Astrocyte (in vitro differentiated cells and primary cell): ENCODE measurements around the gene FIG4. TPM values are rescaled to one million over a fixed set of nuclear protein-coding genes. Genes with fewer than 3 reads are reported as not detected.

Experiments used
- DNase-seq: peaks from one replicate; pipeline ENCODE4 v3.0.0-alpha.2; 2010; ENCODE audit warnings: low read depth
- FAIRE-seq: peaks from 2 replicates; lab custom pipeline; 2011; peaks lifted over from hg19 to GRCh38; lab: Jason Lieb, UNC
- H2AFZ ChIP-seq: 2 replicates; pipeline ENCODE4 v1.6.0; 2012; ENCODE audit warnings: low read depth, low read length, inconsistent platforms
- H3K27ac ChIP-seq: 2 replicates; pipeline ENCODE4 v1.5.1; 2011; ENCODE audit warnings: low read depth, low read length, inconsistent platforms
- H3K27me3 ChIP-seq: 2 replicates; pipeline ENCODE4 v1.6.0; 2011; ENCODE audit warnings: low read length, inconsistent platforms; ENCODE audit not compliant: insufficient read depth
- H3K36me3 ChIP-seq: 2 replicates; pipeline ENCODE4 v1.5.1; 2011; ENCODE audit warnings: low read length, inconsistent platforms; ENCODE audit not compliant: insufficient read depth
- H3K4me1 ChIP-seq: 2 replicates; pipeline ENCODE4 v1.5.1; 2011; ENCODE audit warnings: low read length, inconsistent platforms; ENCODE audit not compliant: insufficient read depth
- H3K4me2 ChIP-seq: 2 replicates; pipeline ENCODE4 v1.6.0; 2012; ENCODE audit warnings: low read length, inconsistent platforms
- H3K4me3 ChIP-seq: 2 replicates; pipeline ENCODE4 v1.5.1; 2011; ENCODE audit warnings: low read depth, mild to moderate bottlenecking, low read length, inconsistent platforms; ENCODE audit not compliant: insufficient read depth
- H3K79me2 ChIP-seq: 2 replicates; pipeline ENCODE4 v1.6.0; 2012; ENCODE audit warnings: mild to moderate bottlenecking, low read length, inconsistent platforms; ENCODE audit not compliant: insufficient read depth
- H3K9ac ChIP-seq: 2 replicates; pipeline ENCODE4 v1.6.0; 2012; ENCODE audit warnings: mild to moderate bottlenecking, low read length, inconsistent platforms
- H3K9me3 ChIP-seq: 2 replicates; pipeline ENCODE4 v1.5.1; 2012; ENCODE audit warnings: low read depth, mild to moderate bottlenecking, low read length, inconsistent platforms; ENCODE audit not compliant: insufficient read depth
- H4K20me1 ChIP-seq: 2 replicates; pipeline ENCODE4 v1.6.0; 2012; ENCODE audit warnings: low read length, inconsistent platforms; ENCODE audit not compliant: insufficient read depth
- H3K27ac Mint-ChIP-seq: one replicate; pipeline ENCODE4 v1.8.0; 2021; ENCODE audit warnings: mild to moderate bottlenecking, mixed read lengths; ENCODE audit not compliant: unreplicated experiment
- H3K27me3 Mint-ChIP-seq: one replicate; pipeline ENCODE4 v1.8.0; 2021; ENCODE audit warnings: low read depth, mixed read lengths; ENCODE audit not compliant: unreplicated experiment
- H3K36me3 Mint-ChIP-seq: one replicate; pipeline ENCODE4 v1.8.0; 2021; ENCODE audit warnings: low read depth, mixed read lengths; ENCODE audit not compliant: unreplicated experiment
- H3K4me1 Mint-ChIP-seq: one replicate; pipeline ENCODE4 v1.8.0; 2021; ENCODE audit warnings: low read depth, mixed read lengths; ENCODE audit not compliant: unreplicated experiment
- H3K4me3 Mint-ChIP-seq: one replicate; pipeline ENCODE4 v1.8.0; 2021; ENCODE audit warnings: mild to moderate bottlenecking, moderate library complexity, mixed read lengths; ENCODE audit not compliant: unreplicated experiment
- H3K9me3 Mint-ChIP-seq: one replicate; pipeline ENCODE4 v1.8.0; 2021; ENCODE audit warnings: mild to moderate bottlenecking, mixed read lengths; ENCODE audit not compliant: unreplicated experiment
- EZH2 ChIP-seq: IDR thresholded peaks from 2 replicates; pipeline ENCODE4 v1.6.1; 2012; ENCODE audit warnings: mild to moderate bottlenecking, low read length, inconsistent platforms; ENCODE audit not compliant: insufficient read depth
- total RNA-seq: library from RNA; stranded (reverse); gene quantifications from 2 replicates; pipeline ENCODE4 v1.2.1, GENCODE V29; 2021
- TF ChIP-seq, protein P1 (sequence below): IDR thresholded peaks from 2 replicates; pipeline ENCODE4 v1.5.1; 2011; ENCODE audit warnings: low read depth, mild to moderate bottlenecking, inconsistent platforms, low read length, moderate library complexity; ENCODE audit not compliant: insufficient read depth

Gene FIG4
- total RNA-seq, 1 donor from 2014 or later = 8.4 TPM

GRCh38 chr6:109840796-109841195, 149.7 kb downstream of the FIG4 start:
- Histone ChIP-seq H4K20me1 (no peaks in the 10 kb centered on the region), H3K9me3 (no peaks in the 10 kb centered on the region), H3K4me3 (no peak overlapping the region), H3K9ac (no peak overlapping the region), H3K4me2 (no peak overlapping the region), H3K27me3 (no peaks in the 10 kb centered on the region), H2AFZ (no peak overlapping the region), H3K4me1 (no peaks in the 10 kb centered on the region), H3K36me3 (no peaks in the 10 kb centered on the region), H3K79me2 (no peaks in the 10 kb centered on the region), H3K27ac (no peak overlapping the region)
- Mint-ChIP-seq H3K36me3 (no peaks in the 10 kb centered on the region), H3K27me3 (no peaks in the 10 kb centered on the region), H3K27ac (no peak overlapping the region), H3K4me1 (no peaks in the 10 kb centered on the region), H3K4me3 (no peak overlapping the region), H3K9me3 (peaks cover 1% of the 10 kb centered on the region)
- FAIRE-seq = no peak
- no peak for DNase-seq
- TF ChIP-seq, protein P1, sequence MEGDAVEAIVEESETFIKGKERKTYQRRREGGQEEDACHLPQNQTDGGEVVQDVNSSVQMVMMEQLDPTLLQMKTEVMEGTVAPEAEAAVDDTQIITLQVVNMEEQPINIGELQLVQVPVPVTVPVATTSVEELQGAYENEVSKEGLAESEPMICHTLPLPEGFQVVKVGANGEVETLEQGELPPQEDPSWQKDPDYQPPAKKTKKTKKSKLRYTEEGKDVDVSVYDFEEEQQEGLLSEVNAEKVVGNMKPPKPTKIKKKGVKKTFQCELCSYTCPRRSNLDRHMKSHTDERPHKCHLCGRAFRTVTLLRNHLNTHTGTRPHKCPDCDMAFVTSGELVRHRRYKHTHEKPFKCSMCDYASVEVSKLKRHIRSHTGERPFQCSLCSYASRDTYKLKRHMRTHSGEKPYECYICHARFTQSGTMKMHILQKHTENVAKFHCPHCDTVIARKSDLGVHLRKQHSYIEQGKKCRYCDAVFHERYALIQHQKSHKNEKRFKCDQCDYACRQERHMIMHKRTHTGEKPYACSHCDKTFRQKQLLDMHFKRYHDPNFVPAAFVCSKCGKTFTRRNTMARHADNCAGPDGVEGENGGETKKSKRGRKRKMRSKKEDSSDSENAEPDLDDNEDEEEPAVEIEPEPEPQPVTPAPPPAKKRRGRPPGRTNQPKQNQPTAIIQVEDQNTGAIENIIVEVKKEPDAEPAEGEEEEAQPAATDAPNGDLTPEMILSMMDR = no peak
- TF ChIP-seq EZH2 = no peak

DNA sequence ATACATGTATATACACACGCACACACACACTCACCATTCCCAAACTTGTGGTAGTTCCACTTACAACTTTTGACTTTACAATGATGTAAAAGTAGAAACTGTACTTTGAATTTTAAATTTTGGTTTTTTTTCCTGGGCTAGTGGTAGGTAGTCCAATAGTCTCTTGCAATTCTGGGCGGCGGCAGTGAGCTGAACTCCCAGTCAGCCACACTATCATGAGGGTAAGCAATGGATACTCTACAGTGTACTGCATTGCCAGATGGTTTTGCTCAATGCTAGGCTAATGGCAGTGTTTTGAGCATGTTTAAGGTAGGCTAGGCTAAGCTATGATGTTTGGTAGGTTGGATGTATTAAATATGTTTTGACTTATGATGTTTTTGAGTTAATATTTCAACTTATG, 150.8 kb downstream of the FIG4 start:
- DNase-seq (no peak), FAIRE-seq (no peak)
- Histone ChIP-seq H3K4me2 (no peak overlapping the region), H4K20me1 (no peaks in the 10 kb centered on the region), H3K79me2 (no peaks in the 10 kb centered on the region), H3K9ac (no peak overlapping the region), H3K27ac (no peak overlapping the region), H3K27me3 (no peaks in the 10 kb centered on the region), H2AFZ (no peak overlapping the region), H3K36me3 (no peaks in the 10 kb centered on the region), H3K9me3 (no peaks in the 10 kb centered on the region), H3K4me1 (no peaks in the 10 kb centered on the region), H3K4me3 (no peak overlapping the region)
- no peak overlapping the region for H3K4me3 Mint-ChIP-seq
- no peak for TF ChIP-seq EZH2
- TF ChIP-seq, protein P1 = no peak
- no peaks in the 10 kb centered on the region for H3K36me3 Mint-ChIP-seq
- H3K9me3 Mint-ChIP-seq = peaks cover 1% of the 10 kb centered on the region
- H3K4me1 Mint-ChIP-seq = no peaks in the 10 kb centered on the region
- H3K27ac Mint-ChIP-seq = no peak overlapping the region
- no peaks in the 10 kb centered on the region for H3K27me3 Mint-ChIP-seq

DNA sequence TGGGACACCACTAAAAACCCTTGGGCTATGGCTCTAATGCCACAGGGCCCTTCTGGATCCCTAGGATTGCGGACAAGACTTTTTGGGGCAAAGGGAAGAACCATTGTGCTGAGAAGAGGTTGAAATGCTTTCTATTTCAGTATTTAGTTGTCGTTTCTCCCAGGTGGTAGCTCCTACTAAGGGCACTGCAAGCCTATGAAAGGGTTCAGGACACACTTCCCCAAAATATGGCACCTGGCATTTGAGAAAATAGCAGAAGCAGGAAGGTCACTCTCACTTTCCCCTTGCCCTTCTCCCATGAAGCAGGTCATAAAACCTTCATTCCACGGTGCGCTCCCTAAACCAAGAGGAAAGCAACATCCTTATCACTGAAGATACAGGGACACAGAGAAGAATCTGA, 161.6 kb downstream of the FIG4 start:
- Mint-ChIP-seq H3K4me1 (no peaks in the 10 kb centered on the region), H3K27ac (no peak overlapping the region), H3K36me3 (peaks cover 2% of the 10 kb centered on the region), H3K4me3 (no peak overlapping the region), H3K9me3 (peaks cover 3% of the 10 kb centered on the region), H3K27me3 (peaks cover 3% of the 10 kb centered on the region)
- FAIRE-seq (no peak), DNase-seq (no peak)
- no peak overlapping the region for H3K9ac ChIP-seq
- TF ChIP-seq, protein P1 = no peak
- TF ChIP-seq EZH2 = no peak
- H3K27ac ChIP-seq = no peak overlapping the region
- no peaks in the 10 kb centered on the region for H3K4me1 ChIP-seq
- H3K9me3 ChIP-seq = no peaks in the 10 kb centered on the region
- H2AFZ ChIP-seq = no peak overlapping the region
- H3K79me2 ChIP-seq = no peaks in the 10 kb centered on the region
- H3K4me3 ChIP-seq = no peak overlapping the region
- H3K36me3 ChIP-seq = no peaks in the 10 kb centered on the region
- H3K27me3 ChIP-seq = no peaks in the 10 kb centered on the region
- H4K20me1 ChIP-seq = no peaks in the 10 kb centered on the region
- H3K4me2 ChIP-seq = no peak overlapping the region
